Measurements from ENCODE around the gene NPB. TPM values are rescaled to one million over a fixed set of nuclear protein-coding genes. Genes with fewer than 3 reads are reported as not detected.

NPB gene
- total RNA-seq, 4 donors from 2014 or later: 0.12 to 0.16 TPM; not detected in 2

DNA sequence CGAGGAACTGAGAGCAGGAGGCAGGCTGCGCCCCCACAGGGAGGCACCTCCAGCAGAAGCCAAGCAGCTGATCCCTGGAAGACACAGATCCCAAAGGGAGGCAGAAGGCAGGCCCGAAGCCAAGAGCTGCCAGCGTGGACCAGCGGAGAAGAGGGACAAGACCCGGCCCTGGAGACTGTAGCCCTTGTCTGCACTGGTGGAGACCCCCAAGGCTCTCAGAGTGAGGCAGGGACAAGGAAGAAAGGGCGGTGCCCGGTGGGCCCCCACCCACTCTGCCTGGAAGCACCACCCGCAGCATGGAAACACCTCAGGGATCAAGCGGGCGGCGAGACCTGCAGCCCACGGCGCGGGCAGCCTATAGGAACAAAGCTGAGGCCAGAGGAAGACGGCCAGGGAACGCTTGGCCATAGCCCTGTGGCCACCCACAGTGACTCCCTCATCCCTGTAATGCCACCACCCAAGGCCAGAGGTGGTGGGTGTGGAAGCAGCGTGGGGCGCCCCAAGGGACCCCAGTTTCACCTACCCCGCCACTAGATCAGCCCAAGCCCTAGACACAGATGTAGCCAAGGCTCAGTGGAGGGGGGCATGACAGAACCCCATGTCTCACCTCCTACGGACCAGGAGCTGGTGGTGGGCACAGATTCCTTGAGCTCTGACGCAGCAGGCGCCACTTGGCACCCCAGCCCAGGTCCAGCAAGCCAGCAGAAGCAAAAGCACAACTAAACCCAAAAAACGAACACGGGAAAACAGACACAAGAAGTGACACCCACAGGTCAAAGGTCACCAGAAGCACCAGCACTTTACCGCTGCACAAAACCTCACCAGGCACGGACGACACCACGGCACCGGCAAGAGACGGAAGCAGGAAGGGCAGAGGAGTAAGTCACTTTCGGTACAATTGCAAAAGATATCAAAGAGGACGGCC lies 18.8 kb downstream of the NPB start:
- peaks cover 0 to 40% of the 10 kb centered on the region in 2 donors for H3K36me3 ChIP-seq
- ATAC-seq: no peak
- no peak overlapping the region for H3K4me3 ChIP-seq
- 74 to 78% methylated on average over 12 to 18 of the region's 33 CpGs for WGBS, 2 donors (ENCODE audit: low coverage in 1 of 2)
- no peaks in the 10 kb centered on the region for H3K9me3 ChIP-seq
- TF ChIP-seq POLR2AphosphoS5 (IDR thresholded peaks at IDR 0.05) (no peak), EP300 (IDR thresholded peaks at IDR 0.05) (no peak), POLR2A (IDR thresholded peaks at IDR 0.05) (no peak)
- TF ChIP-seq, protein P1, sequence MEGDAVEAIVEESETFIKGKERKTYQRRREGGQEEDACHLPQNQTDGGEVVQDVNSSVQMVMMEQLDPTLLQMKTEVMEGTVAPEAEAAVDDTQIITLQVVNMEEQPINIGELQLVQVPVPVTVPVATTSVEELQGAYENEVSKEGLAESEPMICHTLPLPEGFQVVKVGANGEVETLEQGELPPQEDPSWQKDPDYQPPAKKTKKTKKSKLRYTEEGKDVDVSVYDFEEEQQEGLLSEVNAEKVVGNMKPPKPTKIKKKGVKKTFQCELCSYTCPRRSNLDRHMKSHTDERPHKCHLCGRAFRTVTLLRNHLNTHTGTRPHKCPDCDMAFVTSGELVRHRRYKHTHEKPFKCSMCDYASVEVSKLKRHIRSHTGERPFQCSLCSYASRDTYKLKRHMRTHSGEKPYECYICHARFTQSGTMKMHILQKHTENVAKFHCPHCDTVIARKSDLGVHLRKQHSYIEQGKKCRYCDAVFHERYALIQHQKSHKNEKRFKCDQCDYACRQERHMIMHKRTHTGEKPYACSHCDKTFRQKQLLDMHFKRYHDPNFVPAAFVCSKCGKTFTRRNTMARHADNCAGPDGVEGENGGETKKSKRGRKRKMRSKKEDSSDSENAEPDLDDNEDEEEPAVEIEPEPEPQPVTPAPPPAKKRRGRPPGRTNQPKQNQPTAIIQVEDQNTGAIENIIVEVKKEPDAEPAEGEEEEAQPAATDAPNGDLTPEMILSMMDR (IDR thresholded peaks at IDR 0.05): no peak
- H3K4me1 ChIP-seq: peaks cover 6 to 95% (median 52%) of the 10 kb centered on the region in 3 donors
- H3K27me3 ChIP-seq: no peaks in the 10 kb centered on the region
- peak overlapping the region in 1 of 4 donors; percentile 43 for H3K27ac ChIP-seq

DNA sequence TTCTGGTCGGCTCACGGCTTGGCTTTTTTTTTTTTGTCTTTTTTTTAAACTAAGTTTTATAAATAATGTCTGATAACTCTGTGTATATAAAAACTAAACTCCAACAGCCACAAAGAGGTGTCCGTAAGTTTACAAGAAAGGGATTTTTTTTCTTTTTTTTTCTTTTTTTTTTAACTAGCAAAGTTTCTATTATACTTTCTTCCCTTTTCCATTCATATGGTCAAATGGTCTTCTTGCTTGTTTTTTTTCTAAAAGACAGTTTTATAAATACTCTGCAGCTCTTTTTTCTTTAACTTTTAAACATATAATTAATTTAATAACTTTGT lies 19.5 kb downstream of the NPB start:
- Histone ChIP-seq H3K4me3 (no peak overlapping the region), H3K27ac (no peak overlapping the region), H3K9me3 (no peaks in the 10 kb centered on the region), H3K36me3 (peaks cover 0 to 38% of the 10 kb centered on the region in 2 donors), H3K4me1 (peaks cover 6 to 94% (median 55%) of the 10 kb centered on the region in 3 donors), H3K27me3 (no peaks in the 10 kb centered on the region)
- WGBS, 2 donors (ENCODE audit: low coverage in 1 of 2): 76 to 83% methylated on average over 3 of the region's 3 CpGs
- no peak for ATAC-seq
- TF ChIP-seq POLR2A (IDR thresholded peaks at IDR 0.05) (no peak), POLR2AphosphoS5 (IDR thresholded peaks at IDR 0.05) (no peak), EP300 (IDR thresholded peaks at IDR 0.05) (no peak)
- TF ChIP-seq, protein P1 (IDR thresholded peaks at IDR 0.05): no peak

DNA sequence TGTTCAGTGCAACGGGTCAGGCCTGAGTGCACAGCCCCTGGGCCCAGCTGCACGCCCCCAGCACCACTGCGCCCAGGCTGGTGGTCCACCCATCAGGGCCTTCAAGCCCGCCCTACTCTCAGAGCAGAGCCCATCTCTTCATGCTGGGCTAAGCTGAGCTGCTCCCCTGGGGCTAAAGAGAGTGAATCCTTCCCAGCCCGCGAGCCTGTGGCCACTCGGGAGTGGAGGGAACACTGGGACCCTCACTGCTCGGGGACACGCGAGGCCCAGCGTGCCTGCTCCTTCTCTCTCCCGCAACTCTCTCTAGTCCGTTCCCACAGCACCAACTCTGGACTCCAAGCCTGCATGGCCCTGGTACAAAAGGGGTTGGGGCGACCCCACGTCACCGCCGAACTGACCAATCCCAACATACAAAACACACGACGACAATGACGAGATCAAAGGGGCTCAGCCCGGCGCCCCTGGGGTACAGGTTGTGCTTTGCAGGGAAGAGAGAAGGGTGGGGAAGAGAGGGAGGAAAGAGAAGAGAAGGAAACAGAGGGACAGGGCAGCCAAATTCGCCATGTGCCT lies 20.0 kb downstream of the NPB start:
- no peak for ATAC-seq
- peak overlapping the region in 1 of 2 donors; percentile 42 for H3K4me3 ChIP-seq
- TF ChIP-seq POLR2A (IDR thresholded peaks at IDR 0.05): no peak
- TF ChIP-seq, protein P1 (IDR thresholded peaks at IDR 0.05): no peak
- no peak for TF ChIP-seq POLR2AphosphoS5 (IDR thresholded peaks at IDR 0.05)
- TF ChIP-seq EP300 (IDR thresholded peaks at IDR 0.05): no peak
- peaks cover 0 to 38% of the 10 kb centered on the region in 2 donors for H3K36me3 ChIP-seq
- peak overlapping the region in 2 of 4 donors; percentile 71 to 98 for H3K27ac ChIP-seq
- WGBS, 2 donors (ENCODE audit: low coverage in 1 of 2): 100% methylated on average over 1 of the region's 23 CpGs; no CpG with 5 or more reads in 1 of the 2 donors
- no peaks in the 10 kb centered on the region for H3K9me3 ChIP-seq
- H3K27me3 ChIP-seq: no peaks in the 10 kb centered on the region
- peaks cover 1 to 88% (median 49%) of the 10 kb centered on the region in 3 donors for H3K4me1 ChIP-seq

DNA sequence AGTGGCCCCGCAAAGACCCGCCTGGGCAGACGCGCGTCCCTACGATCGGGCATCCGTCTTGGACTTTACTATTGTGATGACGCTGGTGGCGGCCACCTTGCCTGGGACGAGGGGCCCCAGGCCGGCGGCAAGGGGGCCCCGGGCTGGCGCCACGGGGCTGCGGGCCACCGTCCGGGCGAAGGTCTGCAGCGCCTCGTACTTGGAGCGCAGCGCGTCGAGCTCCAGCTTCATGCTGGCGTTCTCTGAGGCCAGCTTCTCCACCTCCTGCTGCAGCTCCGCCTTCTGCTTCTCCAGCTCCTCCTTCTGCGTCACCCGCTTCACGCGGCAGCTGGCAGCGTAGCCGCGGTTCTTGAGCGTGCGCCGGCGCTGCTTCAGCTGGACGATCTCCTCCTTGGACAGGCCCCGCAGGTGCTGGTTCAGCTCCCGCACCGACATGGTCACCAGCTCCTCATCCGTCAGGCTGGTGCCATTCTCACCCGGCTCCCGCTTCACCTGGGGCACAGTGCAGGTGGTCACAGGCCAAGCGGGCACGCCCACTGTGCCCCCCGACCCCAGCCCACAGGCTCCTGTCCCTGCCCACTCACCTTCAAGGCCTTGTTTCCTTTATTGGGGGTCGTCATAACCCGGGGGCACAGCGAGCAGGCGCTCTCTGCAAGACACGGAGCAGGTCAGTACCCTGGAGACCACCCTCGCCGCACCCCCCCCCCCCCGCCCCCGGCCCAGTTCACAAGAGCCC lies 20.7 kb downstream of the NPB start:
- Histone ChIP-seq H3K9me3 (no peaks in the 10 kb centered on the region), H3K27me3 (no peaks in the 10 kb centered on the region), H3K36me3 (peaks cover 0 to 38% of the 10 kb centered on the region in 2 donors), H3K4me3 (peak overlapping the region in 1 of 2 donors; percentile 42), H3K4me1 (peaks cover 0 to 83% (median 45%) of the 10 kb centered on the region in 3 donors), H3K27ac (peak overlapping the region in 3 of 4 donors; percentile 71 to 99 (median 98))
- no peak for ATAC-seq
- no peak for TF ChIP-seq EP300 (IDR thresholded peaks at IDR 0.05)
- TF ChIP-seq, protein P1 (IDR thresholded peaks at IDR 0.05): no peak
- TF ChIP-seq POLR2AphosphoS5 (IDR thresholded peaks at IDR 0.05): no peak
- no peak for TF ChIP-seq POLR2A (IDR thresholded peaks at IDR 0.05)
- 90 to 94% methylated on average over 9 to 12 of the region's 58 CpGs for WGBS, 2 donors (ENCODE audit: low coverage in 1 of 2)
